Lung (tissue), 12 donors: Measurements from ENCODE around the gene ORM2. TPM values are rescaled to one million over a fixed set of nuclear protein-coding genes. Genes with fewer than 3 reads are reported as not detected.

Experiments used
- ATAC-seq: fragments of 200-7000 bp; cut with Tn5 transposase; one replicate; pipeline ENCODE4 v1.9.1; 2020; ENCODE audit warnings: moderate number of reproducible peaks; ENCODE audit not compliant: insufficient read depth, low FRiP score
- DNase-seq, 3 donors: peaks; one replicate each; pipeline ENCODE4 v3.0.0-alpha.2; 2013 to 2017
- H3K27ac ChIP-seq, 2 donors: one replicate each; pipeline ENCODE4 v1.5.1; 2013; ENCODE audit warnings: mild to moderate bottlenecking in 2 of 2, moderate library complexity in 2 of 2, control low read depth in 1 of 2, inconsistent platforms in 1 of 2, low read depth in 1 of 2, low read length in 1 of 2
- H3K27me3 ChIP-seq, 3 donors: one replicate each; pipeline ENCODE4 v1.5.1; 2013; ENCODE audit warnings: low read length in 2 of 3; ENCODE audit not compliant: control insufficient read depth in 3 of 3, insufficient read depth in 3 of 3
- H3K36me3 ChIP-seq, 4 donors: one replicate each; pipeline ENCODE4 v1.5.1; 2013; ENCODE audit warnings: low read length in 4 of 4, mild to moderate bottlenecking in 1 of 4, moderate library complexity in 1 of 4; ENCODE audit not compliant: control insufficient read depth in 4 of 4, insufficient read depth in 4 of 4
- H3K4me1 ChIP-seq, 5 donors: one replicate each; pipeline ENCODE4 v1.5.1; 2013; ENCODE audit warnings: low read length in 5 of 5, mild to moderate bottlenecking in 2 of 5, moderate library complexity in 1 of 5; ENCODE audit not compliant: control insufficient read depth in 5 of 5, insufficient read depth in 5 of 5
- H3K4me3 ChIP-seq: one replicate; pipeline ENCODE4 v1.5.1; 2013; ENCODE audit warnings: mild to moderate bottlenecking, control low read depth, moderate library complexity
- H3K9ac ChIP-seq, 2 donors: one replicate each; pipeline ENCODE4 v1.5.1; 2013; ENCODE audit warnings: low read length in 2 of 2, control low read depth in 1 of 2; ENCODE audit not compliant: insufficient read depth in 1 of 2
- H3K9me3 ChIP-seq, 4 donors: one replicate each; pipeline ENCODE4 v1.5.1; 2013; ENCODE audit warnings: low read length in 3 of 4, mild to moderate bottlenecking in 1 of 4, moderate library complexity in 1 of 4; ENCODE audit not compliant: control insufficient read depth in 4 of 4, insufficient read depth in 3 of 4
- WGBS, 2 donors: extraction: QIAGEN DNeasy Blood & Tissue Kit; methylation state at CpG; one replicate each; pipeline ENCODE4 v1.1.7; 2013; 5-methylcytosine and 5-hydroxymethylcytosine counted together
- polyA plus RNA-seq, 2 donors: library from polyadenylated mRNA; stranded (reverse); fragments of 200-250 nt; gene quantifications; one replicate each; pipeline ENCODE4 v1.2.1, GENCODE V29; 2013
- total RNA-seq, 2 donors: library from RNA; depleted of rRNA in 1 of 2; stranded (reverse); fragments of >200 nt in 1 of 2; gene quantifications; one replicate each; pipeline ENCODE4 v1.2.1, GENCODE V29; 2014 to 2021
- TF ChIP-seq, protein P1 (sequence below): IDR thresholded peaks from 2 replicates; pipeline ENCODE4 v1.5.1; 2012; ENCODE audit warnings: mild to moderate bottlenecking; ENCODE audit errors: control extremely low read depth, extremely low read depth
- donor health status: control.
- donor health status: control.
- donor health status: Bipolar disorder and iron deficiency.
- donor health status: healthy.
- donor health status: DM: yes; HTN: yes; CAD: no.

ORM2 gene
- total and polyA plus RNA-seq, 4 donors, result 0.77 to 215 (median 47.6) TPM

- no peak for DNase-seq
- peaks cover 7 to 77% (median 64%) of the 10 kb centered on the region in 4 donors for H3K36me3 ChIP-seq
Measured at GRCh38 chr9:114361542-114361941, 31.9 kb downstream of the ORM2 start.

GRCh38 chr9:114362394-114362793 is 32.7 kb downstream of the ORM2 start:
- WGBS, 2 donors, result 87 to 91% methylated on average over 12 of the region's 12 CpGs
- Histone ChIP-seq H3K9me3 (no peaks in the 10 kb centered on the region), H3K9ac (no peak overlapping the region), H3K27ac (peak overlapping the region in 1 of 2 donors; percentile 47), H3K4me1 (peaks cover 0 to 6% (median 2%) of the 10 kb centered on the region in 5 donors), H3K36me3 (peaks cover 7 to 71% (median 57%) of the 10 kb centered on the region in 4 donors), H3K27me3 (no peaks in the 10 kb centered on the region), H3K4me3 (no peak overlapping the region)
- DNase-seq (no peak), ATAC-seq (no peak)
- TF ChIP-seq, protein P1, sequence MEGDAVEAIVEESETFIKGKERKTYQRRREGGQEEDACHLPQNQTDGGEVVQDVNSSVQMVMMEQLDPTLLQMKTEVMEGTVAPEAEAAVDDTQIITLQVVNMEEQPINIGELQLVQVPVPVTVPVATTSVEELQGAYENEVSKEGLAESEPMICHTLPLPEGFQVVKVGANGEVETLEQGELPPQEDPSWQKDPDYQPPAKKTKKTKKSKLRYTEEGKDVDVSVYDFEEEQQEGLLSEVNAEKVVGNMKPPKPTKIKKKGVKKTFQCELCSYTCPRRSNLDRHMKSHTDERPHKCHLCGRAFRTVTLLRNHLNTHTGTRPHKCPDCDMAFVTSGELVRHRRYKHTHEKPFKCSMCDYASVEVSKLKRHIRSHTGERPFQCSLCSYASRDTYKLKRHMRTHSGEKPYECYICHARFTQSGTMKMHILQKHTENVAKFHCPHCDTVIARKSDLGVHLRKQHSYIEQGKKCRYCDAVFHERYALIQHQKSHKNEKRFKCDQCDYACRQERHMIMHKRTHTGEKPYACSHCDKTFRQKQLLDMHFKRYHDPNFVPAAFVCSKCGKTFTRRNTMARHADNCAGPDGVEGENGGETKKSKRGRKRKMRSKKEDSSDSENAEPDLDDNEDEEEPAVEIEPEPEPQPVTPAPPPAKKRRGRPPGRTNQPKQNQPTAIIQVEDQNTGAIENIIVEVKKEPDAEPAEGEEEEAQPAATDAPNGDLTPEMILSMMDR, result no peak

More at GRCh38 chr9:114361542-114361941, 31.9 kb downstream of the ORM2 start:
- no peaks in the 10 kb centered on the region for H3K27me3 ChIP-seq
- H3K9me3 ChIP-seq, result no peaks in the 10 kb centered on the region
- TF ChIP-seq, protein P1, result no peak
- H3K27ac ChIP-seq, result no peak overlapping the region
- 96% methylated on average over 7 of the region's 7 CpGs for WGBS, 2 donors
- ATAC-seq, result no peak
- H3K9ac ChIP-seq, result no peak overlapping the region
- no peak overlapping the region for H3K4me3 ChIP-seq
- peaks cover 0 to 4% (median 0%) of the 10 kb centered on the region in 5 donors for H3K4me1 ChIP-seq

DNA sequence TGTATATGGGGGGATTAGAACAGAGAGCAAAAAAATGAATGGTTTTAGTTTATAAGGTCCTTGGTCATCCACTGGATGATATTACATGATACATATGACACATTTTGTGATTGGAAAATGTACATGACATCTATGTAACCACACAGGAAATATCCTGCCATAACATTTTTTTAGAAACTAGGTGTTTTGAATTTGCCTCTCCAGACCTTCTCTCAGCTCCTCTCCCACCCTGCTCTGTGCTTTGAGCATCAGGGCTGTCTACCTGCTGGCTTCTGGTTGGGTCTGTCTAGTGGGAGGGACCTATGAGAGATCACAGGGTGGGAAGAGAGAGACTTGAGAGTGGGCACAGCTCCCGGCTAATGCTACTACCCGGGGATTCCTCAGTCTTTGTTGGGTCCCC is 33.8 kb downstream of the ORM2 start:
- TF ChIP-seq, protein P1, result no peak
- Histone ChIP-seq H3K4me3 (no peak overlapping the region), H3K4me1 (peaks cover 0 to 8% (median 5%) of the 10 kb centered on the region in 5 donors), H3K27ac (peak overlapping the region in 1 of 2 donors; percentile 27), H3K36me3 (peaks cover 4 to 67% (median 57%) of the 10 kb centered on the region in 4 donors), H3K27me3 (no peaks in the 10 kb centered on the region), H3K9ac (no peak overlapping the region), H3K9me3 (no peaks in the 10 kb centered on the region)
- 40 to 71% methylated on average over 2 of the region's 2 CpGs for WGBS, 2 donors
- ATAC-seq (no peak), DNase-seq (no peak)
